ENCODE results near the gene ADAM11.

Gene ADAM11

DNA sequence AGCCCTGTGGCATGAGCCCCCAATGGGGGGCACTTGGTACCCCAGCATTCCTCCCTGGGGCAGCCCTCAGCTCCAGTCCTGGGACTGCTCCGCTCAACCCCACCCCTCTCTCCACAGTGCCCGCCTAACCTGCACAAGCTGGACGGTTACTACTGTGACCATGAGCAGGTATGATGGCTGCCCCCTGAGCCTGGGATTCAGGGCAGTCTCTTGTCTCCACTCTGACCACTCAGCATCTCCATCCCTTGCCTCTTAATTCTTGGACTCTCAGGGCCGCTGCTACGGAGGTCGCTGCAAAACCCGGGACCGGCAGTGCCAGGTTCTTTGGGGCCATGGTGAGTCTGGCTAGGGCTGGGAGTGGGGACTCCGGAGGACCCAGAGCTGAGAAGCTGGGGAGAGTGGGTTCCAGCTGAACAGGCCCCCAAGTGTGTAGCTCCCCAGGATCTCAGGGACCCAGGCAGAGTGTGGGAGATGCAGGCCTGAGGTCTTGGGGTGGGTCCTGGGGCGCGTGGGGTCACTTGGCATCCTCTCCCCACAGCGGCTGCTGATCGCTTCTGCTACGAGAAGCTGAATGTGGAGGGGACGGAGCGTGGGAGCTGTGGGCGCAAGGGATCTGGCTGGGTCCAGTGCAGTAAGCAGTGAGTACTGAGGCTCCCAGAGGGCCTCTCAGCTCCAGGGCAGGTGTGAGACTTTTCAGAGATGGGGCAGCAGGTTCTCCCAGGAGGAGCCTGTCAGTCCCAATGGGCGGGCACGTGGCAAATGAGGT lies 18.0 kb downstream of the ADAM11 start:
- no peak for DNase-seq

DNA sequence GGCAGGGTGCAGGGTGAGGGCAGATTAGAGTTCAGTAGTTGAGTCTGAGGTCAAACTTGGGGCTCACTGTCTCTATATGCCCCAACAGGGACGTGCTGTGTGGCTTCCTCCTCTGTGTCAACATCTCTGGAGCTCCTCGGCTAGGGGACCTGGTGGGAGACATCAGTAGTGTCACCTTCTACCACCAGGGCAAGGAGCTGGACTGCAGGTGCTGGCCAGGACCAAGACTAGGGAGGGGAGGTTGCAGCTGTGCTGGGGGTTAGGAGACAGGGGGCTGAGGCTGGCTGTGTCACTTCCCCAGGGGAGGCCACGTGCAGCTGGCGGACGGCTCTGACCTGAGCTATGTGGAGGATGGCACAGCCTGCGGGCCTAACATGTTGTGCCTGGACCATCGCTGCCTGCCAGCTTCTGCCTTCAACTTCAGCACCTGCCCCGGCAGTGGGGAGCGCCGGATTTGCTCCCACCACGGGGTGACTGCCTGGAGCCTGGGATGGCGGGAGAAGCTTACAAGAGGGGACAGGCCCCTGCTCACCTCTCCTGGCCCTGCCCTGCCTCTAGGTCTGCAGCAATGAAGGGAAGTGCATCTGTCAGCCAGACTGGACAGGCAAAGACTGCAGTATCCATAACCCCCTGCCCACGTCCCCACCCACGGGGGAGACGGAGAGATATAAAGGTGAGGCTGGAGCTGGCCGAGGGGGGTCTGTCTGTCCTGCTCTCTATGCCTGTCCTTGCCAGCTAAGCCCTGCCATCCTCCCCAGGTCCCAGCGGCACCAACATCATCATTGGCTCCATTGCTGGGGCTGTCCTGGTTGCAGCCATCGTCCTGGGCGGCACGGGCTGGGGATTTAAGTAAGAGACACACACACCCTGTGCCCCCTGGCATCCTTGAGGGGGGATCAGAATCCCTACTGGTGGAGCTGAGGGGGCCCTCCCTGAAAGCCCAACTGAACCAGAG lies 18.9 kb downstream of the ADAM11 start:
- no peak for DNase-seq

DNA sequence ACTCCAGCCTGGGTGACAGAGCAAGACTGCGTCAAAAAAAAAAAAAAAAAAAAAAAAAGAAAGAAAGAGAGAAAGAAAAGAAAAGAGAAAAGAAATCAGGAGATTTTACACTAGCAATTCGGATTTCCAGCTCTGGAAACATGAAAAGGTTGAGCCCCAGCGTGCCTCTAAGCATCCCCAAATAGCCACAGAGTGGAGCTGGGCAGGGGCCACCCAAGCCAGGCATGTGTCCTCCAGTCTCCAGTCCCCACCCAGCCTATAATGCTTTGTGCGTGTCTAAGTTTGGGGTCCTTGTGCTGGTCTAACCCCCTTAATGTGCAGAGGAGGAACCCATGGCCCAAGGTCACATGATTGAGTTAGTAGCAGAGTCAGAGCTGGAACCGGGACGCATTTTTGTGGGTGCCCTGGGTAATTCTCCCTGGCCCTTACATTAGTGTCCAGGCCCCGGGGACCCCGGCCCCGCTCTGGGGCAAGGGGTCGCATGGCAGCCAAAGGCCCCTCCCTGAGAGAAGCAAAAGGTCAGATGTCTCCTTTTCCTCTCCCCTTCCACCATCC lies 19.9 kb downstream of the ADAM11 start:
- DNase-seq: no peak

DNA sequence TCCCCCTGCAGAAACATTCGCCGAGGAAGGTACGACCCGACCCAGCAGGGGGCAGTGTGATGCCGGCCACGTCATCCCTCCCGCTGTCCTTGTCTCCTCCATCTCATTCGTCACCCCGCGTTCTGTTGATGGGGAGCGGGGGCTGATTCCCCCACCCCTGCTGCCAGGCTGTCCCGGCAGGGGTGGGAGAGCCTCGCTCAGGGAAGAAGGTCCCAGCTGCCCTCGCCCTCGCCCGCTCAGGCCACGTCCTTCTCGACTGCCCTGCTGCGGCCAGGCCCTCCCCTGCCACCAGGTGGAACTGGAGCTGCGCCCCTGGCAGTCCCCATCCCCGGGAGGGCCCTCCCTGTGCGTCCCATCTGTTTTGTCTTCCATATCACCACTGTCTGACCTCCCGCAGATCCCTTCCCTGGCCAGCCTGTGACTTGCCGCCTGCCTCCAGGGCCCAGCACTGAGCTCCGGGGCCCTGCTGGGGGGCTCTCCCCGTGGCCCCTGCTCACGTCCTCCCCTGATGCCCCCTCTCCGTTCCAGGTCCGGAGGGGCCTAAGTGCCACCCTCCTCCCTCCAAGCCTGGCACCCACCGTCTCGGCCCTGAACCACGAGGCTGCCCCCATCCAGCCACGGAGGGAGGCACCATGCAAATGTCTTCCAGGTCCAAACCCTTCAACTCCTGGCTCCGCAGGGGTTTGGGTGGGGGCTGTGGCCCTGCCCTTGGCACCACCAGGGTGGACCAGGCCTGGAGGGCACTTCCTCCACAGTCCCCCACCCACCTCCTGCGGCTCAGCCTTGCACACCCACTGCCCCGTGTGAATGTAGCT lies 20.6 kb downstream of the ADAM11 start:
- peak; percentile 77 for DNase-seq

DNA sequence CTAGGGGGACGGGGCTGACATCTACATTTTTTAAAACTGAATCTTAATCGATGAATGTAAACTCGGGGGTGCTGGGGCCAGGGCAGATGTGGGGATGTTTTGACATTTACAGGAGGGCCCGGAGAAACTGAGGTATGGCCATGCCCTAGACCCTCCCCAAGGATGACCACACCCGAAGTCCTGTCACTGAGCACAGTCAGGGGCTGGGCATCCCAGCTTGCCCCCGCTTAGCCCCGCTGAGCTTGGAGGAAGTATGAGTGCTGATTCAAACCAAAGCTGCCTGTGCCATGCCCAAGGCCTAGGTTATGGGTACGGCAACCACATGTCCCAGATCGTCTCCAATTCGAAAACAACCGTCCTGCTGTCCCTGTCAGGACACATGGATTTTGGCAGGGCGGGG lies 21.4 kb downstream of the ADAM11 start:
- no peak for DNase-seq

DNA sequence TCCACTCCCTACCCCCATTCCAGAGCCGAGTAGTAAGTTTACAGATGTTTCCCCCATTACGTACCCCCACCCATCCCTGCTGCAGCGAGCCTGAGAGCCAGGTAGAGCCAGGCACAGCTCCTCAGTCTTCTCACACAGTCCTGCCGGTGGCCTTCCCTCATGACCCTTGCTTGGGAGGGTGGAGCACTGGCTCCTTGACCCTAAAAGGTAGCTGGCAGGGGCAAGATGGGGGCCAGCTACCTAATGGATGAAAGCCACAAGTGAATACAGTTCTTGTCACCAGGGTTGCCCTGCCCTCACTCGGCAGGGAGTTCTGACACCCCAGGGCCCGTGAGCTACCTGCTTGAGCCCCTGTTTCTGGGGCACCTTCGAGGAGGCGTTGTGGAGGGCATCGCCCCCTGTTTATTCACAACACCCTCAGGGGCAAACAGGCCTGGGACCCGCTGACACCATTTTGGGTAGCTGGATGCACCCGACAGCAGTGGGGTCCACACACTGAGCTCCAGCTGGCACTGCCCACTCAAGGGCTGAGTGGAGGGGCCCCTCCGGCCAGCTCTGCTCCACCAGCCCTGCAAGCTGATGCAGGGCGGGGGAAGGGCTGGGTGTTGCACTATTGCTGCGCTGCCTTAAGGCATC lies 22.2 kb downstream of the ADAM11 start:
- no peak for DNase-seq

DNA sequence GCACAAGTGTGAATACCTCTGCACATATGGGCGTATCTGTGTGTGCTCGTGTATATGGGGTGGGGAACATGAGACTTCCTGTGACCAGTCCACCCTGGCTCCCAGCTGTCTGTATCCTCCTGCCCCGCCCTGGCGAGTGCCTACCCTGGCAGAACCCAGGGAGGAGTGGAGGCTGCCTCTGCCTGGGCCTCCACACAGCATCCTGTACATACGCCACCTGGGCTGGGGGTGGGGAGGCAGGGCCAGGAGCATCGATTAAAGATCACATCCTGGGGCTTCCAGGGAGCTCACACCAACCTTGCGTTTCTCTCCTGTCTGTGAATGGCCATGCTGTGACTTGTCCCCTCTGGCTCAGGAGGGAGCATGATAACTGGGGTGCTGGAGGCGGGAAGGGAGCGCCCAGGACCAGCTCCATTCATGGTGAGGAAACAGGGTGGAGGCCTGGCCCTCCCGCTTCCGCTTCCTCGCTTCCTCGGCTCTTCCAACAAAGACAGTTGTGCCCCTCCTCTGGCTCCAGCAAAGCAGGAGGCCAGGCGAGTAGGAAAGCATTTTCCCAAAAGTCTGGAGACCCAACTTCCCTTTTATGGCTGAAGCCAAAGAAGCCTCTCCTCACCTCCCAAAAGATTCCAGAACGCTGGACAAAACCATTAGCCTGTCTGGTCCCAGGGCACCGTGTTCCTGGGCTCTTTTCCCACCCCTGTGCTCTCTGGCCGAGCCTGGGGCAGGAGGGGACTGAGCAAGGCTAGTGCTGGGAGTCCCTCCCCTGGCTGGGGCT lies 22.9 kb downstream of the ADAM11 start:
- no peak for DNase-seq

DNA sequence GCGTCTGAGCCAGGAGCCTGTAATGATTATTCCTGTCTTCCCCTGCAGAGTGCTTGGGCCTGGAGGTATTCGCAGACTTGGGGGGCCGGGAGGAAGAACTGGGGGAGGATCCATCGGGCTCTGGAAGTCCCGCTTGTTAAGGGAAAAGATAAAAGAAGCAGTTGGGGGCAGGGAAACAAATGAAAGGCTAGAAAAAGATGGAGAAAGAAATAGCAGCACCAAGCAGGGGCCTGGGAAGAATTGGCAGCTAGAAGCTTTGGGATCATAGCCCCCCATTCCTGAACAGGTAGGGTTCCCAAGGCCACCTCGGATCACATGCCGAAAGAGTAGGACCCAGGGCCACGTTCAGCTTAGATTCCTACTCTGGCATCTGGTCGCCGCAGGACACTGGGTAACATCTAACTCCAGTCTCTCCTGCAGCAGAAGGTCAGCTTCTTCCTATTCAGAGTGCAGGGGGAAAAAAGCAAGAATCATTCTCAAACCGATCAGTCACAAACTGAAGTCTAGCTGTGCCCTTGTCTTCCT lies 23.6 kb downstream of the ADAM11 start:
- DNase-seq: no peak

DNA sequence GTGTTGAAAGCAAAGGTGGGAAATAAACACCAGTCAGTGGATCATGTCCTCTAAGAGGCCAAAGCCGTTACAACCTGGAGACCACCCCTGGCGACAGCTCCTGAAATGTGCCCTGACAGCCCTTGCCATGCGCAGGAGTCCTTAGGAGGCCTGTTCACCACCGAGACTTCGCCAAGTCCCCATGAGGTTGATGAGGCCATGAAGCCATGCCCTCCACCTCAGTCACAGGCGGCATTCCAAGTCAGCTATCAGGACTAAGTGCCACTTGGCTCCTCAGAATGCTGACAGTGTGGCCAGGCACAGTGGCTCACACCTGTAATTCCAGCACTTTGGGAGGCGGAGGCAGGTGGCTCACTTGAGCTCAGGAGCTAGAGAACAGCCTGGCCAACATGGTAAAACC lies 27.1 kb downstream of the ADAM11 start:
- no peak for DNase-seq

DNA sequence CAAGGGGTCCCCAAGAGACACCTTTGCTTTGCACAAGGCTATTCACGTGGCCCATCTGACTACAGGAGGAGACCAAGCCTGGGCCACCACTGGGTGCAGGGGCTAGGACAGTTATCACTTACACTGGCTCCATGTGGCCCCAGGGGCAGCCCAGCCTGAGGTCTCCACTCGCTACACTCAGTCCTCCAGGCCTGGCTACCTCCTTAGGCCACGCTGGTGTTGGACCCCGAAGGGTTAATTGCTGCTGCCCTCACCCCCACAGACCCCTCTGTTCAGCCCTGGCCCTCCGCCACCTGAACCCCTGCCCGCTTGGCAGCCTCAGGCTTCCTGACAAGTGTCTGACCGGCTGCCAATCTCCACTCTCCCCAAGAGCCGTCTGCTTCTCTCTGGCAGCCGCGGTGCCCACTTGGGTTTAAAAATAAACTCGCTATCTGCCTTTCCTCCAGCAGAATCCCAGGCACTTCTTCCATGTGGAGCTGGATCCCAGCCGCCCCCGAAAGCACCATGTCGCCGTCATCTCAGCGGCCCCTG lies 27.8 kb downstream of the ADAM11 start:
- DNase-seq: no peak

DNA sequence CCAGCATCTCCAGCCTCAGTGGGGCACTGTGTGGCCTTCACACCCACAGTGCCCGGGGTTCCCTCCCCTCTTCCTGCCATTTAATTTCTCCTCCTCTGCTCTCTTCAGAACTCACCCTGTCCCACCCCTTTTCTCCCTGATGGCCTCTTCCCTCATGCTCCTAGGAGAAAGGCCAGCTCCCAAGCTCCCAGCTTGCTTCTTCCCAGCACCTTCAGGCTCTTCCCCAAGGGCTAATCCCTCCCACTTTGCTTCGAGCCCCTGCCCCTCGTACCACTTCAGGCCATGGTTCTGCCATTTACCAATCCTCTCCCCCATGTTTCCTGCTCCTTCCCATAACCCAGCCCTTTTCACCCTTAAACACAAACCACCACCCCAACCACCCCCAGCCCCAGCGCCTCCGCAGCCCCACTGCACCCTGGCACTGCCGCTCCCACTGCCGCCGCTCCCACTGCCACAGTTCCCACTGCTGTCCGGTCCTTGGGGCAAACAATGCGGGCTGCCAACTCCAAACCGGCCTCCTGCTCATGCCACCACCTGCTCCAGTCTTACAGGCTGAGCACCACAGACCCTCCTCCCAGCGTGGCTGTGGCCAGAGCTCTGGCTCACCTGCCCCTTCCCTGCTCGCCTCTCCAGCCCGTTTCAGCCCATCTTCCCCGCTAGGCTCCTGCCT lies 28.6 kb downstream of the ADAM11 start:
- no peak for DNase-seq

DNA sequence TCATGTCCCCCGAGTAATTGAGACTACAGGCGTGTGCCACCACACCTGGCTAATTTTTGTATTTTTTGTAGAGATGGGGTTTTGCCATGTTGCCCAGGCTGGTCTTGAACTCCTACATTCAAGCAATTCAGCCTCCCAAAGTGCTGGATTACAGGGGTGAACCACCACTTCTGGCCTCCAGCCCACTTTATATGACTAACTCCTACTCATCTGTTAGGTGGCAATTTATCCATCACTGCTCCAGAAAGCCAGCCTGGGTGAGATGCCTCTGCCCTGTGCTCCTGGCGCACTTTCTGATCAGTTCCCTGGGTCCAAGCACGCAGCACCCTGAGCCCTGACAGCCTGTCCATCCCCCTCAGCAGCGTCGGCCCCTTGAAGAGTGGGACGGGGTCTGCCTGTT lies 29.4 kb downstream of the ADAM11 start:
- no peak for DNase-seq

DNA sequence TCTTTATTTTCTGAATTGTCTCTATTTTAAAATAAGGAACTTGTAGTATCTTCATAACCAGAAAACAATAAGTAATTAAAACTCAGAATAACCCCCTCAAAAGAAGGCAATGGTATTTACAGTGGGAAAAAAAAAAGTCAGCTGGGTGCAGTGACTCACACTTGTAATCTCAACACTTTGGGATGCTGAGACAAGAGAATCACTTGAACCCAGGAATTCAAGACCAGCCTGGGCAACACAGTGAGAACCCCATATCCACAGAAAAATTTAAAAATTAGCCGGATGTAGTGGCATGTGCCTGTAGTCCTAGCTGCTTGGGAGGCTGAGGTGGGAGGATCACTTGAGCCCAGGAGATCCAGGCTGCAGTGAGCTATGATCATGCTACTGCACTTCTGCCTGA lies 33.5 kb downstream of the ADAM11 start:
- DNase-seq: no peak

DNA sequence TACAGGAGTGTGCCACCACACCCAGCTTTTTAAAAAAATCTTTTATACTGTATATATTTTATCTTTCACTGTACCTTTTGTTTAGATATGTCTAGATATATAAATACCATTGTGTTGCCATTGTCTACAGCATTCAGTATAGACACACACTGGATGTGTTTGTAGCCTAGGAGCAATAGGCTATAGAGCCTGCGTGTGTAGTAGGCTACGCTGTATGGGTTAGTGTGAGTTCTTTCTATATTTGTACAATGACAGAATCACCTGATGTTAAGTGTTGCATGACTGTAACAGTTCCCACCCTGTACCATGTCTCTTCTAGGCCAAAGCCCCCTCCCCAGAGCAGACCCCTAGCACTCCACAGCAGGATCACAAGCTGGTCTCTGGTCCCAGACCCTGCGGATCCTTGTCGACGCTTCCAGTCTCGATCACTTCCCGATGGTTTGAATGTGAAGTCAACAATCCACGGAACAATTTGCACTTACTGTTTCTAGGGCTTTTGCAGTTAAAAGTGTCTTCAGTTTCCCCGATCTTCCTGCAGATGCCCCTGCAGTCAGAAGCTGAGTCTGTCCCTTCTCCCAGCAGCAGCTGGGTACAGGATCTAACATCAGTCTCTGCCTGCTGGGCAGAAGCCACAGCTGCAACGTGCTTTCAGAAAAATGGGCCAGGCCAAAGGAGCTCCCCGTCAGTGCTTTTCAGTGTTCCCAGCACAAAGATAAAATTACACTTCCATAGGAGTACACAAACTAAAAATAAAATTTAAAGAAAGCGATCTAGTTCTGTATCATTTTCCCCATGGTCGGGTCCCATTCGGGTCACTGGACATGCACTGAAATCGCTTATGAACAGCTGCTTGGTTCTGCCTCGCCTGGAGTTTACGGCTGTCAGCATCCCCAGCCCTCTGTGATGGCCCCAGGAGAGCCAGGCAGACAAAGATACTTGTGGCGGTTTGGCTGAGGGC lies 35.4 kb downstream of the ADAM11 start:
- no peak for DNase-seq

DNA sequence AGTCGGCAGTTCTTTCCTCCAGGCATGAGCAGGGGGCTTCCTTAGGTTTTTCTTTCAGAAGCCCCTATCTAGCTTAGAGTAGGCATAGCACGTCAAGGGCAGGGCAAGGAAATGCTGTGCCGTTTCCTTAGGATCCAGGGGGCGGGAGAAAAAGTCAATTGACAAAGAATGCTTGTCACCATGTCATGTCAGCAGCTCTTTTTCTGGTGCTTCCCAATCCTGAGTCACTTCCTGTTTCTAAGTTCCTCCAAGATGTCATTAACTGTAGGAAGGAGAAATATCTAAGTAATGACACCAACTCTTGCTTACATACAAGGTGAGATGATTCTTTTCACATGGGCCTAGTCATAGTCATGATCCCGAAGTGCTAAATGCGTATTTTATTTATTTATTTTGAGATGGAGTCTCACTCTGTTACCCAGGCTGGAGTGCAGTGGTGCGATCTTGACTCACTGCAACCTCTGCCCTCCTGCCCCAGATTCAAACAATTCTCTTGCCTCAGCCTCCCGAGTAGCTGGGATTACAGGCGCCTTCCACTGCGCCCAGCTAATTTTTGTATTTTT lies 36.1 kb downstream of the ADAM11 start:
- DNase-seq: peak; percentile 11

DNA sequence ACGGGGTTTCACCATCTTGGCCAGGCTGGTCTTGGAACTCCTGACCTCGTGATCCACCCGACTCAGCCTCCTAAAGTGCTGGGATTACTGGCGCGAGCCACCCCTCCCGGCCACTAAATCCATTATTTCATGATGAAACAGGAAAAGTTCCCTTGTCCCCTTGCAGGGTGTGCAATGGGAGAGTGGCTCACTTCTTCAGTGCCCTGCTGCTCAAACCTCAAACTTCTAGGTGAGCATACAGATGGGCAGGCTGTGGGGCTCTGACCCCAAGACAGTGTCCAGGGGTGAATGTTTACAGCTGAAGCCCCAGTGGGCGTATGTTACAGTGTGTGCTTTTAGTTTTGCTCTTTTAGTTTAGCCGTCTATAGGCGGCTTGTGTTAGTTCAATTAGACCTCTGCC lies 36.6 kb downstream of the ADAM11 start:
- DNase-seq: no peak

DNA sequence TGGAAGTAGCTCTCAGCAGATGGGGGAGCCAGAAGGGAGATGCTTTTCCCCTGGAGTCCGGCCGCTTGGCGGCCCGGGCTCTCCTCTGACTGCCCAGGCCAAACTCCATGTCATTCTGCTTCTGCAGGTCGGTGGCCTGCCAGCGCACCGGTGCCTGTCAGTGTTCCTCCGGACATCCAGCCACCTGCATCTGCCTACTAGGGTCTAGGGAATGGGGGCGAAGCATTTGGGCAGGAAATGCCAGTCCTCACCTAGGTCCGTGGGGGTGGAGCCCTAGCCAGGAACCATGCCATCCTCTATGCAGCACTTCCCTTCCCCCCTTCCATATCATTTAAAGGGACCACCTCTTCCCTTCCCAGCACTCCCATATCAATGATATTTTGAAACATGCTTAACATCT lies 37.1 kb downstream of the ADAM11 start:
- no peak for DNase-seq

DNA sequence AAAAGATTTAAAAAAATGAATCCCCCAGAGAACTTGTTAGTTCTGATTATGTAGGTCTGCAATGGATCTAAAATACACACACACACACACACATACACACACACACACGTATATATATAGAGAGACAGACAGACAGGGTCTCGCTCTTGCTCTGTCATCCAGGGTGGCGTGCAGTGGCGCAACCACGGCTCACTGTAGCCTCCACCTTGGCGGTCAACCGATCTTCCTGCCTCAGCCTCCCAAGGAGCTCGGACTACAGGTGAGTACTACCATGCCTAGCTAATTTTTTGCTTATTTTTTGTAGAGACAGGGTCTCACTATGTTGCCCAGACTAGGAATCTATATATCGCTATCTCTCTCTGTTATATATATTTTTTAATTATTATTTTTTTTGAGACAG lies 37.9 kb downstream of the ADAM11 start:
- no peak for DNase-seq

DNA sequence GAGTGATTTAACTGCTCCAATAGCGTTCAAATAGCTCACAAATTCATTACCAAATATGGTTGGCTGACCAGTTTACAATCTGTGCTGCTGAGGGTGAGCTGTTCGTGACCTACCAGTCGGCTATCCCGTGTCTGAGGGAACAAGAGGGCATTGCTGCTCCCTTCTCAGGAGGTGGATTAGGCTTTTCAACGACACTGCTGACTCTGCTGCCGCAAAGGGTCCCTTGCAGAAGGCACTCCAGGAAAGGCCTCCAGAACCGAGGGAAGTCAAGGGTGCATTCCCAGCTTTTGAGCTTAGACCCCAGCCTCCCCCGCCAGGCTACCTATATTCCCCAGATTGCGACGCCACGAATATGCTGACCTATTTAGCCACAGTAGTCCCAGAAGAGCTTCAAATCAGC lies 39.0 kb downstream of the ADAM11 start:
- no peak for DNase-seq

Data from KG1 (cell line).